Gastroesophageal sphincter (tissue), 3 donors: ENCODE results near the gene LMO7.

Experiments used
- POLR2A ChIP-seq, 2 donors: fragments of 450-650 bp; IDR thresholded peaks; one replicate each; pipeline ENCODE4 v1.6.1; 2017; ENCODE audit warnings: antibody characterized with exemption in 2 of 2, mild to moderate bottlenecking in 2 of 2, moderate library complexity in 1 of 2
- POLR2AphosphoS5 ChIP-seq: sonication (generic); formaldehyde crosslinking; IDR thresholded peaks from one replicate; pipeline ENCODE4 v1.6.1; 2017; ENCODE audit warnings: antibody characterized with exemption
- TF ChIP-seq, protein P1 (sequence below), 4 experiments: fragments of 200-600 bp in 2 of 4; fragments of 450-650 bp in 2 of 4; sonication (generic) in 1 of 4; IDR thresholded peaks; one replicate each; pipeline ENCODE4 v1.5.1; 2017 to 2019; ENCODE audit warnings: antibody characterized with exemption in 4 of 4, mild to moderate bottlenecking in 2 of 4, moderate library complexity in 2 of 4

GRCh38 chr13:75907044-75907443, 270.9 kb downstream of the LMO7 start:
- TF ChIP-seq POLR2AphosphoS5 (no peak), POLR2A (IDR thresholded peaks at IDR 0.05) (no peak)
- TF ChIP-seq, protein P1, sequence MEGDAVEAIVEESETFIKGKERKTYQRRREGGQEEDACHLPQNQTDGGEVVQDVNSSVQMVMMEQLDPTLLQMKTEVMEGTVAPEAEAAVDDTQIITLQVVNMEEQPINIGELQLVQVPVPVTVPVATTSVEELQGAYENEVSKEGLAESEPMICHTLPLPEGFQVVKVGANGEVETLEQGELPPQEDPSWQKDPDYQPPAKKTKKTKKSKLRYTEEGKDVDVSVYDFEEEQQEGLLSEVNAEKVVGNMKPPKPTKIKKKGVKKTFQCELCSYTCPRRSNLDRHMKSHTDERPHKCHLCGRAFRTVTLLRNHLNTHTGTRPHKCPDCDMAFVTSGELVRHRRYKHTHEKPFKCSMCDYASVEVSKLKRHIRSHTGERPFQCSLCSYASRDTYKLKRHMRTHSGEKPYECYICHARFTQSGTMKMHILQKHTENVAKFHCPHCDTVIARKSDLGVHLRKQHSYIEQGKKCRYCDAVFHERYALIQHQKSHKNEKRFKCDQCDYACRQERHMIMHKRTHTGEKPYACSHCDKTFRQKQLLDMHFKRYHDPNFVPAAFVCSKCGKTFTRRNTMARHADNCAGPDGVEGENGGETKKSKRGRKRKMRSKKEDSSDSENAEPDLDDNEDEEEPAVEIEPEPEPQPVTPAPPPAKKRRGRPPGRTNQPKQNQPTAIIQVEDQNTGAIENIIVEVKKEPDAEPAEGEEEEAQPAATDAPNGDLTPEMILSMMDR (IDR thresholded peaks at IDR 0.05) = no peak
